K562 (cell line): ENCODE results near the gene HMBS. TPM values are rescaled to one million over a fixed set of nuclear protein-coding genes. Genes with fewer than 3 reads are reported as not detected.

Experiments used
- FOXA1 ChIP-seq: fragments of 450-650 bp; IDR thresholded peaks from 2 replicates; pipeline ENCODE4 v1.6.1; 2016; ENCODE audit warnings: mild to moderate bottlenecking, borderline replicate concordance
- NCOA2 ChIP-seq, 2 experiments: fragments of 450-650 bp; IDR thresholded peaks; 2 replicates each; pipeline ENCODE4 v1.6.1; 2018; ENCODE audit warnings: mild to moderate bottlenecking in 2 of 2, moderate library complexity in 1 of 2; ENCODE audit not compliant: partially characterized antibody in 2 of 2
- ZNF239 ChIP-seq: fragments of 250-450 bp; sonication (Bioruptor Pico); IDR thresholded peaks from 2 replicates; pipeline ENCODE4 v1.4.0; 2020; ENCODE audit warnings: mild to moderate bottlenecking
- ZNF551 ChIP-seq: fragments of 250-450 bp; sonication (Bioruptor Pico); IDR thresholded peaks from 2 replicates; pipeline ENCODE4 v1.5.0; 2021; ENCODE audit warnings: mild to moderate bottlenecking, moderate library complexity
- polyA plus RNA-seq, 8 experiments: library from polyadenylated mRNA; depleted of rRNA in 4 of 8; stranded (reverse) in 5 of 8; unstranded in 3 of 8; fragments of >200 nt; fragmentation: Nextera tagmentation in 2 of 8; fragmentation: Illumina TruSeq in 1 of 8; extraction: Ambion mirVana in 2 of 8; extraction: Trizol in 1 of 8; gene quantifications; 2 replicates each; pipeline versions ENCODE4 v1.2.1 to v1.2.3, GENCODE V29; 2011 to 2014; ENCODE audit warnings: inconsistent platforms in 1 of 8, missing spikeins in 1 of 8
- total RNA-seq, 7 experiments: library from RNA; depleted of rRNA in 6 of 7; stranded (reverse); fragments of >200 nt in 6 of 7; fragmentation: Illumina TruSeq in 2 of 7; extraction: Trizol in 2 of 7; gene quantifications; 2 replicates each; pipeline versions ENCODE4 v1.2.1 to v1.2.3, GENCODE V29; 2011 to 2021; ENCODE audit warnings: low replicate concordance in 1 of 7
- TF ChIP-seq, protein P1 (sequence below): fragments of 200-600 bp; sonication (generic); IDR thresholded peaks from one replicate; pipeline ENCODE4 v1.6.1; 2012; ENCODE audit warnings: mild to moderate bottlenecking, low read depth, low read length, inconsistent platforms
- TF ChIP-seq, protein P2 (sequence below): fragments of 450-650 bp; IDR thresholded peaks from 2 replicates; pipeline ENCODE4 v1.6.1; 2018; ENCODE audit not compliant: partially characterized antibody
- TF ChIP-seq, protein P3 (sequence below): fragments of 250-450 bp; sonication (Bioruptor Pico); IDR thresholded peaks from 2 replicates; pipeline ENCODE4 v1.4.0; 2020
- TF ChIP-seq, protein P4 (sequence below): sonication (generic); formaldehyde crosslinking; IDR thresholded peaks from 2 replicates; pipeline ENCODE4 v1.8.1; 2022; ENCODE audit warnings: missing genetic modification reagents

The HMBS gene
- total and polyA plus RNA-seq, 9 of the 15 experiments (the other 6 are each of a cell fraction or from before 2014, with no cell fraction given) = 56.9 to 385 (median 286) TPM

- TF ChIP-seq, protein P1, sequence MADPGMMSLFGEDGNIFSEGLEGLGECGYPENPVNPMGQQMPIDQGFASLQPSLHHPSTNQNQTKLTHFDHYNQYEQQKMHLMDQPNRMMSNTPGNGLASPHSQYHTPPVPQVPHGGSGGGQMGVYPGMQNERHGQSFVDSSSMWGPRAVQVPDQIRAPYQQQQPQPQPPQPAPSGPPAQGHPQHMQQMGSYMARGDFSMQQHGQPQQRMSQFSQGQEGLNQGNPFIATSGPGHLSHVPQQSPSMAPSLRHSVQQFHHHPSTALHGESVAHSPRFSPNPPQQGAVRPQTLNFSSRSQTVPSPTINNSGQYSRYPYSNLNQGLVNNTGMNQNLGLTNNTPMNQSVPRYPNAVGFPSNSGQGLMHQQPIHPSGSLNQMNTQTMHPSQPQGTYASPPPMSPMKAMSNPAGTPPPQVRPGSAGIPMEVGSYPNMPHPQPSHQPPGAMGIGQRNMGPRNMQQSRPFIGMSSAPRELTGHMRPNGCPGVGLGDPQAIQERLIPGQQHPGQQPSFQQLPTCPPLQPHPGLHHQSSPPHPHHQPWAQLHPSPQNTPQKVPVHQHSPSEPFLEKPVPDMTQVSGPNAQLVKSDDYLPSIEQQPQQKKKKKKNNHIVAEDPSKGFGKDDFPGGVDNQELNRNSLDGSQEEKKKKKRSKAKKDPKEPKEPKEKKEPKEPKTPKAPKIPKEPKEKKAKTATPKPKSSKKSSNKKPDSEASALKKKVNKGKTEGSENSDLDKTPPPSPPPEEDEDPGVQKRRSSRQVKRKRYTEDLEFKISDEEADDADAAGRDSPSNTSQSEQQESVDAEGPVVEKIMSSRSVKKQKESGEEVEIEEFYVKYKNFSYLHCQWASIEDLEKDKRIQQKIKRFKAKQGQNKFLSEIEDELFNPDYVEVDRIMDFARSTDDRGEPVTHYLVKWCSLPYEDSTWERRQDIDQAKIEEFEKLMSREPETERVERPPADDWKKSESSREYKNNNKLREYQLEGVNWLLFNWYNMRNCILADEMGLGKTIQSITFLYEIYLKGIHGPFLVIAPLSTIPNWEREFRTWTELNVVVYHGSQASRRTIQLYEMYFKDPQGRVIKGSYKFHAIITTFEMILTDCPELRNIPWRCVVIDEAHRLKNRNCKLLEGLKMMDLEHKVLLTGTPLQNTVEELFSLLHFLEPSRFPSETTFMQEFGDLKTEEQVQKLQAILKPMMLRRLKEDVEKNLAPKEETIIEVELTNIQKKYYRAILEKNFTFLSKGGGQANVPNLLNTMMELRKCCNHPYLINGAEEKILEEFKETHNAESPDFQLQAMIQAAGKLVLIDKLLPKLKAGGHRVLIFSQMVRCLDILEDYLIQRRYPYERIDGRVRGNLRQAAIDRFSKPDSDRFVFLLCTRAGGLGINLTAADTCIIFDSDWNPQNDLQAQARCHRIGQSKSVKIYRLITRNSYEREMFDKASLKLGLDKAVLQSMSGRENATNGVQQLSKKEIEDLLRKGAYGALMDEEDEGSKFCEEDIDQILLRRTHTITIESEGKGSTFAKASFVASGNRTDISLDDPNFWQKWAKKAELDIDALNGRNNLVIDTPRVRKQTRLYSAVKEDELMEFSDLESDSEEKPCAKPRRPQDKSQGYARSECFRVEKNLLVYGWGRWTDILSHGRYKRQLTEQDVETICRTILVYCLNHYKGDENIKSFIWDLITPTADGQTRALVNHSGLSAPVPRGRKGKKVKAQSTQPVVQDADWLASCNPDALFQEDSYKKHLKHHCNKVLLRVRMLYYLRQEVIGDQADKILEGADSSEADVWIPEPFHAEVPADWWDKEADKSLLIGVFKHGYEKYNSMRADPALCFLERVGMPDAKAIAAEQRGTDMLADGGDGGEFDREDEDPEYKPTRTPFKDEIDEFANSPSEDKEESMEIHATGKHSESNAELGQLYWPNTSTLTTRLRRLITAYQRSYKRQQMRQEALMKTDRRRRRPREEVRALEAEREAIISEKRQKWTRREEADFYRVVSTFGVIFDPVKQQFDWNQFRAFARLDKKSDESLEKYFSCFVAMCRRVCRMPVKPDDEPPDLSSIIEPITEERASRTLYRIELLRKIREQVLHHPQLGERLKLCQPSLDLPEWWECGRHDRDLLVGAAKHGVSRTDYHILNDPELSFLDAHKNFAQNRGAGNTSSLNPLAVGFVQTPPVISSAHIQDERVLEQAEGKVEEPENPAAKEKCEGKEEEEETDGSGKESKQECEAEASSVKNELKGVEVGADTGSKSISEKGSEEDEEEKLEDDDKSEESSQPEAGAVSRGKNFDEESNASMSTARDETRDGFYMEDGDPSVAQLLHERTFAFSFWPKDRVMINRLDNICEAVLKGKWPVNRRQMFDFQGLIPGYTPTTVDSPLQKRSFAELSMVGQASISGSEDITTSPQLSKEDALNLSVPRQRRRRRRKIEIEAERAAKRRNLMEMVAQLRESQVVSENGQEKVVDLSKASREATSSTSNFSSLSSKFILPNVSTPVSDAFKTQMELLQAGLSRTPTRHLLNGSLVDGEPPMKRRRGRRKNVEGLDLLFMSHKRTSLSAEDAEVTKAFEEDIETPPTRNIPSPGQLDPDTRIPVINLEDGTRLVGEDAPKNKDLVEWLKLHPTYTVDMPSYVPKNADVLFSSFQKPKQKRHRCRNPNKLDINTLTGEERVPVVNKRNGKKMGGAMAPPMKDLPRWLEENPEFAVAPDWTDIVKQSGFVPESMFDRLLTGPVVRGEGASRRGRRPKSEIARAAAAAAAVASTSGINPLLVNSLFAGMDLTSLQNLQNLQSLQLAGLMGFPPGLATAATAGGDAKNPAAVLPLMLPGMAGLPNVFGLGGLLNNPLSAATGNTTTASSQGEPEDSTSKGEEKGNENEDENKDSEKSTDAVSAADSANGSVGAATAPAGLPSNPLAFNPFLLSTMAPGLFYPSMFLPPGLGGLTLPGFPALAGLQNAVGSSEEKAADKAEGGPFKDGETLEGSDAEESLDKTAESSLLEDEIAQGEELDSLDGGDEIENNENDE = peak; percentile 11
- TF ChIP-seq, protein P2, sequence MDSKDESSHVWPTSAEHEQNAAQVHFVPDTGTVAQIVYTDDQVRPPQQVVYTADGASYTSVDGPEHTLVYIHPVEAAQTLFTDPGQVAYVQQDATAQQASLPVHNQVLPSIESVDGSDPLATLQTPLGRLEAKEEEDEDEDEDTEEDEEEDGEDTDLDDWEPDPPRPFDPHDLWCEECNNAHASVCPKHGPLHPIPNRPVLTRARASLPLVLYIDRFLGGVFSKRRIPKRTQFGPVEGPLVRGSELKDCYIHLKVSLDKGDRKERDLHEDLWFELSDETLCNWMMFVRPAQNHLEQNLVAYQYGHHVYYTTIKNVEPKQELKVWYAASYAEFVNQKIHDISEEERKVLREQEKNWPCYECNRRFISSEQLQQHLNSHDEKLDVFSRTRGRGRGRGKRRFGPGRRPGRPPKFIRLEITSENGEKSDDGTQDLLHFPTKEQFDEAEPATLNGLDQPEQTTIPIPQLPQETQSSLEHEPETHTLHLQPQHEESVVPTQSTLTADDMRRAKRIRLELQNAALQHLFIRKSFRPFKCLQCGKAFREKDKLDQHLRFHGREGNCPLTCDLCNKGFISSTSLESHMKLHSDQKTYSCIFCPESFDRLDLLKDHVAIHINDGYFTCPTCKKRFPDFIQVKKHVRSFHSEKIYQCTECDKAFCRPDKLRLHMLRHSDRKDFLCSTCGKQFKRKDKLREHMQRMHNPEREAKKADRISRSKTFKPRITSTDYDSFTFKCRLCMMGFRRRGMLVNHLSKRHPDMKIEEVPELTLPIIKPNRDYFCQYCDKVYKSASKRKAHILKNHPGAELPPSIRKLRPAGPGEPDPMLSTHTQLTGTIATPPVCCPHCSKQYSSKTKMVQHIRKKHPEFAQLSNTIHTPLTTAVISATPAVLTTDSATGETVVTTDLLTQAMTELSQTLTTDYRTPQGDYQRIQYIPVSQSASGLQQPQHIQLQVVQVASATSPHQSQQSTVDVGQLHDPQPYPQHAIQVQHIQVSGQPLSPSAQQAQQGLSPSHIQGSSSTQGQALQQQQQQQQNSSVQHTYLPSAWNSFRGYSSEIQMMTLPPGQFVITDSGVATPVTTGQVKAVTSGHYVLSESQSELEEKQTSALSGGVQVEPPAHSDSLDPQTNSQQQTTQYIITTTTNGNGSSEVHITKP = no peak
- TF ChIP-seq, protein P3, sequence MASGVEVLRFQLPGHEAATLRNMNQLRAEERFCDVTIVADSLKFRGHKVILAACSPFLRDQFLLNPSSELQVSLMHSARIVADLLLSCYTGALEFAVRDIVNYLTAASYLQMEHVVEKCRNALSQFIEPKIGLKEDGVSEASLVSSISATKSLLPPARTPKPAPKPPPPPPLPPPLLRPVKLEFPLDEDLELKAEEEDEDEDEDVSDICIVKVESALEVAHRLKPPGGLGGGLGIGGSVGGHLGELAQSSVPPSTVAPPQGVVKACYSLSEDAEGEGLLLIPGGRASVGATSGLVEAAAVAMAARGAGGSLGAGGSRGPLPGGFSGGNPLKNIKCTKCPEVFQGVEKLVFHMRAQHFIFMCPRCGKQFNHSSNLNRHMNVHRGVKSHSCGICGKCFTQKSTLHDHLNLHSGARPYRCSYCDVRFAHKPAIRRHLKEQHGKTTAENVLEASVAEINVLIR = no peak
- TF ChIP-seq NCOA2 (IDR thresholded peaks at IDR 0.05; ENCODE audit: partially characterized antibody in 2 of 2) (no peak), ZNF551 (CRISPR knock-in tag) (no peak), FOXA1 (no peak), ZNF239 (CRISPR knock-in tag) (no peak)
- TF ChIP-seq, protein P4, sequence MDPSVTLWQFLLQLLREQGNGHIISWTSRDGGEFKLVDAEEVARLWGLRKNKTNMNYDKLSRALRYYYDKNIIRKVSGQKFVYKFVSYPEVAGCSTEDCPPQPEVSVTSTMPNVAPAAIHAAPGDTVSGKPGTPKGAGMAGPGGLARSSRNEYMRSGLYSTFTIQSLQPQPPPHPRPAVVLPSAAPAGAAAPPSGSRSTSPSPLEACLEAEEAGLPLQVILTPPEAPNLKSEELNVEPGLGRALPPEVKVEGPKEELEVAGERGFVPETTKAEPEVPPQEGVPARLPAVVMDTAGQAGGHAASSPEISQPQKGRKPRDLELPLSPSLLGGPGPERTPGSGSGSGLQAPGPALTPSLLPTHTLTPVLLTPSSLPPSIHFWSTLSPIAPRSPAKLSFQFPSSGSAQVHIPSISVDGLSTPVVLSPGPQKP = no peak
Observed at GRCh38 chr11:119093942-119094815, 9.5 kb downstream of the HMBS start (continued).
